ENCODE results near the gene CUX1.

- TF ChIP-seq, protein P1, sequence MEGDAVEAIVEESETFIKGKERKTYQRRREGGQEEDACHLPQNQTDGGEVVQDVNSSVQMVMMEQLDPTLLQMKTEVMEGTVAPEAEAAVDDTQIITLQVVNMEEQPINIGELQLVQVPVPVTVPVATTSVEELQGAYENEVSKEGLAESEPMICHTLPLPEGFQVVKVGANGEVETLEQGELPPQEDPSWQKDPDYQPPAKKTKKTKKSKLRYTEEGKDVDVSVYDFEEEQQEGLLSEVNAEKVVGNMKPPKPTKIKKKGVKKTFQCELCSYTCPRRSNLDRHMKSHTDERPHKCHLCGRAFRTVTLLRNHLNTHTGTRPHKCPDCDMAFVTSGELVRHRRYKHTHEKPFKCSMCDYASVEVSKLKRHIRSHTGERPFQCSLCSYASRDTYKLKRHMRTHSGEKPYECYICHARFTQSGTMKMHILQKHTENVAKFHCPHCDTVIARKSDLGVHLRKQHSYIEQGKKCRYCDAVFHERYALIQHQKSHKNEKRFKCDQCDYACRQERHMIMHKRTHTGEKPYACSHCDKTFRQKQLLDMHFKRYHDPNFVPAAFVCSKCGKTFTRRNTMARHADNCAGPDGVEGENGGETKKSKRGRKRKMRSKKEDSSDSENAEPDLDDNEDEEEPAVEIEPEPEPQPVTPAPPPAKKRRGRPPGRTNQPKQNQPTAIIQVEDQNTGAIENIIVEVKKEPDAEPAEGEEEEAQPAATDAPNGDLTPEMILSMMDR (IDR thresholded peaks at IDR 0.05; ENCODE audit: insufficient read depth, low read depth, low read length): no peak
- TF ChIP-seq EZH2 (IDR thresholded peaks at IDR 0.05; ENCODE audit: insufficient read depth, low read length): no peak
Measured at GRCh38 chr7:101947899-101948298, 130.5 kb downstream of the CUX1 start.

Measured in astrocyte (in vitro differentiated cells and primary cell).